IPS DF 4.7 (cell line): Measurements from ENCODE around the gene TPCN2.
A peak's percentile ranks its signal among the peaks of the same experiment; 100 is the strongest.
"Not testable (repeated sequence)": the region's sequence is repeated elsewhere in the genome, so short reads cannot be mapped to it uniquely, and the experiment has no call there.

ENCODE experiments used
- DNase-seq: peaks from one replicate; pipeline ENCODE4 v3.0.0-alpha.2; 2013; ENCODE audit warnings: low spot score; ENCODE audit errors: extremely low read depth

Gene TPCN2

DNA sequence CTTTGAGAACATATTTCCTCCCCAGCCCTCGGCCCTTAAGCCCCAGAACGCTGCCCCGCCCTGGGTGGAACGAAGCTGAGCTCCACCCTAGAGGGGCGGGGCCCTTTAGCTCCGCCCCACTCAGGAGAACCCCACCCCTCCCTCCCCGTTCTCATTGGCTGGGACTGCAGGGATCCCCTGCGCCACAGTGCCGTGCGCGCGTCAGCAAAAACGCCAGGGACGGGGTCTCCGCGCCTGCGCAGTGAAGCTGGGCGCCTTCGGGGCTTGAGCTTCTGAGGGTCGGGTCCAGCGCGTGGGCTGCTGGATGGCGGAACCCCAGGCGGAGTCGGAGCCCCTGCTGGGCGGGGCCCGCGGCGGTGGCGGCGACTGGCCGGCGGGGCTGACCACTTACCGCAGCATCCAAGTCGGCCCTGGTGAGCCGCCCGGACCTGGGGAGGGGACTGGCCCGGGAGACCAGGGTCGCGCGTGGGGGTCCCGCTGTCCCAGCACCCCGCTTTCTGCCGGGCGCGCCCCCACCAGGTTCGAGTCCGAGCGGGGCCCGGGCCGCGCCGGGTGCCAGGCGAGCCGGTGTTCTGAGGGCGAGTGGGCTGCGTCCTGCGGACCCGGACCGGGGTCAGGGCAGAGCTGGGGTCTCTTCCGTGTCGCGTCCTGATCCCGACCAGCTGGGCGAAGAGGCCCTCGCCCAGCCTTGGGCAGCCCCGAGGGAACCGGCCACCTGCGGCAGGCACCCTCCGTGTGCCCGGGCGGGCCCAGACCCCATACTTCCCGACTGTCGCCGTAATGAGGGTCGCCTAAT lies at the start of gene TPCN2:
TPCN2 (plus strand) TSS at position 239 of the 796 bp plus-strand sequence; CDS start at position 305, 66 bp downstream.
- DNase-seq = peak; percentile 80

- no peak for DNase-seq
These were observed 49.5 kb upstream of the TPCN2 start for GRCh38 chr11:68999093-68999747.

DNA sequence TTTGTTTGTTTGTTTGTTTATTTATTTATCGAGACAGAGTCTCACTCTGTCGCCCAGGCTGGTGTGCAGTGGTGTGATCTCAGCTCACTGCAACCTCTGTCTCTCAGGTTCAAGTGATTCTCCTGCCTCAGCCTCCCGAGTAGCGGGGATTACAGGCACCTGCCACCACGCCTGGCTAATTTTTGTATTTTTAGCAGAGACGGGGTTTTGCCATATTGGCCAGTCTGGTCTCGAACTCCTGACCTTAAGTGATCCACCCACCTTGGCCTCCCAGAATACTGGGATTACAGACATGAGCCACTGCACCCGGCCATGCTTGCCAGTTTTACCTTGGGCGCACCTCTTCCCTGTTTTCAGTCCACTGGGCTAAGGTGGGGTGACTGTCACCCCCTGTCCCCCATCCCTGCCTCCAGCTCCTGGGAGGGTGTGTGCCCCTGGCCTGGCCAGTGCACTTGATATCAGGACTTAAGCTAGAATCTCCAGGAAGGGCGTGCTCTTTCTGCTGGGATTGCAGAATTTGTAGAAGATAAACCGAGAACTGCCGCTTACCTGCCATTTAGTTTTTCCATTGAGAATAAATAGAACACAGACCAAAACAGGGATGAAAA lies 48.9 kb upstream of the TPCN2 start:
- not testable (repeated sequence) for DNase-seq

GRCh38 chr11:69000391-69000790 lies 48.3 kb upstream of the TPCN2 start:
- DNase-seq = no peak

DNA sequence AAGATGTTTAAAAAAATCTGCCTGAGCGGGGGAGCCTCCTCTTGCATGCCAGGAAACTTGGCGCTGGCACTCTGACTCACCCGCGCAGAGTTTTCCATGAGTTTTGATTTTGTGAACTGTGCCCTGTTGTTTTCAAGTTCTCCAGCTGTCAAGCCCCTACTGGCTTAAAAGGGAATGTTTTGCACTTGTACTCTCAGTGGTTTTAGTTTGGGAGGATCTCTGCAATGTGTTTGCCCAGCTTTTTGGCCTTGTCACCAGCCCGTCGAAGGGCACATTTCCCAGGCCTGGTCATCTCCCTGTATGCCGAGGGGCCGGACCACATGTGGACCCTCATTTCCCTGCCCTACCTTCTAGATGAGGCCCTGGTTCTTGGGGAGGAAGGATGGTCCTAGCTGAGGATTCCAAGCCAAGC lies 47.9 kb upstream of the TPCN2 start:
- no peak for DNase-seq

DNA sequence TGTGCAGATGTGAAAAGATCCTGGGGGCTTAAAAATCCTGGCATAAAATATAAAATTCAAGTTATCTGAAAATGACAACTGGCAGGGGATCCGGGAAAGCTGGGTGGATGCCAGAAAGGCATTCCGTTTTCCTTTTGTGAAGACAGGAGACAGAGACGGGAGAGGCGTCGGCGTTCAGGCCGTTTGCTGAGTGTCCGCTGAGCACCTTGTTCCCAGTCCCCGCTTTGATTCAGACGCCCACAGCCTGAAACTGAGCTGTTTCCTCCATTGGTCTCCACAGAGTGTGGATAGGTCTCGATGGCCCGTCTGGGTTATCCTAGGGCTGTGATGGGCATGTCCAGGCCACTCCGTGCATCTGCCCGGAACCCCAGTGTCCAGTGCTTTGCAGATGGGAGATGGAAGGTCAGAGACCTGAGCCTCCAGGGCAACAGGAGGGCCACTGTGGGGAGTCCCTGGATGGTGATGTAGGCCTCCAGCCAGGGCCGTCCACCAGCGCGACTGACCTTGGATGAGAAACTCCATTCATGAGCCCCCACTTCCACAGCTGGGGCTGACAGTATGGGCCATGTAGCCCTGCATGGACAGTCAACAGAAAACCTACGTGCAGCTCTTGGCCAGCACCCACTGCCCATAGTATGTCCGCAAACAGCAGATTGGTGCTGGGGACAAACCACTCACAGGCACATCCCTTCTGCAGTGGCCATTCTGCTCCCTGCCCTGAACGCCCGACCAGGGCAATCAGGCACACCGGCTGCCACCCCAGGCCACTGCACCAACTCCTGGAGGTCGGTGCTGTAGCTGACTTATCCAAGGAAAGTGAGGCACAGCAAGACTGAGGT lies 47.3 kb upstream of the TPCN2 start:
- no peak for DNase-seq

DNA sequence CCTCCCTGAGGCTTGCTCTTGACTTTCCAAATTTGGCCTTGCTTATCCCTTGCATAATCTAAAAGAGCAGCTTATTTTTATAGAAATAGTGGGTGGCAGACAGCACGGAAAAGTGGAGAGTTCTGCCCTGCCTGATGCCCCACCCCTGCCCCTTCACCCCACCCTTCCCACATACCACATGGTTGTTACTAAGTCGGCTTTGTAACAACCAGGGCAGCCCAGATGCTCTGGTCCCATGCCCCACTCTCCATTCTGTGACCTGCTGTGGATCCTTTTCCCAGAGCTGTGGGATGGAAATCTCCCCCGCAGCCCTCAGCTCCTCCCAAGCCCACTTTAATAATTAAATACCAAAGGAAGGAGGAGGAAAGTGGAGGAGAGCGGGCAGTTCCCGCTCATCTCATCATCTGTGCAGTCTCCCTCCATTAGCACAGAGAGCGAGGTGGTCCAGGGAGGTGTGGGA lies 46.6 kb upstream of the TPCN2 start:
- no peak for DNase-seq

DNA sequence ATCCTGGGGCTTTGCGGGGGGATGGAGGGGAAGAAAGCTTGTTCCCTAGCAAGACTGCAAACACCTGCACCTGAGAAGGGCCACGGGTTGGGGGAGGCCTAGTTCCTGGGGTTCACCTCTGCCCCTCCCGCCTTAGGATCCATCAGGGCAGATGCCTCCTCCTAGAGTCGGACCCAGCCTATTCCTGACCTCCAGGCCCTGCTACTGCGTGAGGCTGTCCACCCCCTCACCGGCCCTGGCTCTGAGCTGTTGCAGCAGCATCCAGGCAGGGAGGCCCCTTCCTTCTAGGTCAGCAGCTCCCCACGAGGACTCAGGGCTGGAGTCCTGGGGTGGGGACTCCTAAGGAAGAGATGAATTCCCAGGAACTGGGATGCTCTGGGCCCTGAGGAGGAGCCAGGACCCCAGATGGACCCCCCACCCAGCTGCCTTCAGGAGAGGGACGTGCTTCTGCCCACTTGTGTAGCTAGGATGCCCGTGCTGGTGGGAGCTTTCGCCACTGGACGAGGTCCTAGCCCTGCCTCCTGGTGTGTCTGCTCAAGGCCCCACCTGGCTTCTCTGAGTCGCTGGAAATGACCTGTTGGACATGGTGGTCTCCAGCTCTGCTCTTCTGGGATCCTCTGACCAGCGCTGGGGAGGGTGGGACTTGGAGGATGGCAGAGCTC lies 46.0 kb upstream of the TPCN2 start:
- no peak for DNase-seq

GRCh38 chr11:69003301-69003865 lies 45.3 kb upstream of the TPCN2 start:
- DNase-seq = no peak

DNA sequence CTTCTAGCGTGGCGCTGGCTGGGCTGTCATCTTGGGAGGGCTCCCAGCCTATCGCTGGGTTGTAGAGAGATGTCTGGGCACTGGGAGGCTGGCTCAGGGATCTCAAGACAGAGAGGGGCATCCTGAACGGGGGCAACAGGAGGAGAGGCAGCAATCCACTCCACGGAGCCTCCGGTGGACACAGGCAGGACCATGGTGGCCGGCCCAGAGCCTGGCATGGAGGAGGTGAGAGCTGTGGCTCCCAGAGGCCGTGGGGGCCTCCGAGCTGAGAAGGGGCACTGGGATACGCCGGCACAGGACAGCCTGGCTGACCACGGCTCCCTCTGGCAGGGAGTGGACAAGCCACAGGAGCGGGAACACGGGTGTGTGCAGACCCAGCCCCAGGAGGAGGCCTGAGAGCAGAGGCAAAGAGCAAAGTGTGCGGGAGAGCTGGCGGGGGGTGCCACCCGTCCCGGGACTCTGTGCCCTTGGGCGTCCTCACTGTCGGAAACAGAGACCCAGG lies 44.8 kb upstream of the TPCN2 start:
- DNase-seq = no peak

GRCh38 chr11:69004411-69005182 lies 44.1 kb upstream of the TPCN2 start:
- no peak for DNase-seq

- no peak for DNase-seq
These were observed 43.5 kb upstream of the TPCN2 start for GRCh38 chr11:69005183-69005630.

- no peak for DNase-seq
These were observed 42.9 kb upstream of the TPCN2 start for GRCh38 chr11:69005631-69006368.

DNA sequence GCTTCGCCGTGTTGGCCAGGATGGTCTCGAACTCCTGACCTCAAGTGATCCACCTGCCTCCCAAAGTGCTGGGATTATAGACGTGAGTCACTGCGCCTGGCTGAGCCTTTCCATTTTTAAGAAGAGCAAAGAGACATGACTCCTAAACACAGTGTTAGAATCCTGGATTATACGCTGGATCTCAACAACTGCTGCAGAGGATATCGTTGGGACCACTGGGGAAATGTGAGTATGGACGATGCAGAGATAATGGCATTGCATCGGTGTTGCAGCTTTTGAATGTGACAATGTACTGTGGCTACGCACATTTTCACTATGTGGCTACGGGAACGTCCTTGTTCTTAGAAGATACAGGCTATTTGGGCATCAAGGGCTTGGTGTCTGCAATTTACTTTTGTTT lies 41.9 kb upstream of the TPCN2 start:
- no peak for DNase-seq

GRCh38 chr11:69007975-69008381 lies 40.8 kb upstream of the TPCN2 start:
- no peak for DNase-seq

GRCh38 chr11:69008737-69009440 lies 39.8 kb upstream of the TPCN2 start:
- DNase-seq = no peak

DNA sequence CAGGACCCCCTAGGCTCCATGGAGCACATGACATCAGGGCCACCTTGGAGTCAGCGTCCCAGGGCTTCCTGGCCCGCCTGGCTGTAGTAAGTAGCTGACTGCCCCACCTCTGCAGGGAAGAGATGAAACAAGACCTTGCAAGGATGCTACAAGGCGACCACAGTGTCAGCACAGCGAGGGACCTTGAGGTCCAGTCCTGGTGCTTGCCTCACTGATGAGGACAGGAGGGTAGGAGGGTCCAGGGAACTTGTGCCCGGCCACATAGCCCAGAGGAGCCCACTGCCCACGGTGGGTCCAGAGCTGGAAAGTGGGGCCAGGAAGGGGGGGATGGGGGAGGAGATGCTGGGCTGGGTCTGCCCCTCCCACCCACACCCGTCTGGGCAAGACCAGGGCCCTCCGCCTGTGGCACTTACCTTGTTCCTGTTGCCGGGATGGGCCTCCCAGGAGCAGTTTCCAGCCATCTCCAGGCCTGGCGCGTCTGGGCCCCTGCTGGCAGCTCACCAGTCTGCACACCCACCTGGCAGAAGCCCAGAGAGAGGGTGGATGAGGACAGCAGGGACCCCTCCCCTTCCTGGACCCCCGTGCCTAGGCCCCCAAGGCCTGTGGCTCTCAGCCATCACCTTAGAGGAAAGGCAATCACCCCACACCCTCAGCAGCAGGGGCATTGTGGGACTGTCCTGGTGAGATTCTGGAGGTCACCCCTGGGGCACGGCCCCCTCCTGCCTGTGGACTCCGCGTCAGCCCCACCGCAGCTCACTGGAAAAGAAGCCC lies 39.1 kb upstream of the TPCN2 start:
- no peak for DNase-seq
